Natural killer cell (primary cell): ENCODE measurements around the gene SRRT. TPM values are rescaled to one million over a fixed set of nuclear protein-coding genes. Genes with fewer than 3 reads are reported as not detected.

Experiments used
- ATAC-seq, 3 donors: fragments of 150-1000 bp in 2 of 3; fragments of 200-7000 bp in 1 of 3; cut with Tn5 transposase; 1 replicate in 1 of 3; 2 replicates in 2 of 3; pipeline ENCODE4 v1.10.0; 2021; ENCODE audit warnings: mild to moderate bottlenecking in 2 of 3, moderate library complexity in 2 of 3
- DNase-seq, 2 donors: peaks; one replicate each; pipeline versions ENCODE4 v3.0.0 to v3.0.0-alpha.2; 2013 to 2021; ENCODE audit warnings: mixed read lengths in 1 of 2
- H3K27ac ChIP-seq: one replicate; pipeline ENCODE4 v1.5.1; 2013; ENCODE audit warnings: mild to moderate bottlenecking, low read length
- H3K27me3 ChIP-seq: one replicate; pipeline ENCODE4 v1.6.1; 2013; ENCODE audit warnings: low read length; ENCODE audit not compliant: control insufficient read depth, insufficient read depth
- H3K36me3 ChIP-seq: one replicate; pipeline ENCODE4 v1.6.1; 2013; ENCODE audit warnings: low read length; ENCODE audit not compliant: control insufficient read depth, insufficient read depth
- H3K4me1 ChIP-seq: one replicate; pipeline ENCODE4 v1.6.1; 2013; ENCODE audit warnings: low read length; ENCODE audit not compliant: control insufficient read depth, insufficient read depth
- H3K4me3 ChIP-seq: one replicate; pipeline ENCODE4 v1.5.1; 2013; ENCODE audit warnings: low read length
- H3K9me3 ChIP-seq: one replicate; pipeline ENCODE4 v1.6.1; 2013; ENCODE audit warnings: low read length; ENCODE audit not compliant: control insufficient read depth, insufficient read depth
- H3K27ac Mint-ChIP-seq, 2 donors: one replicate each; pipeline ENCODE4 v1.8.0; 2022; ENCODE audit warnings: mild to moderate bottlenecking in 2 of 2, mixed read lengths in 2 of 2, moderate library complexity in 1 of 2
- H3K27me3 Mint-ChIP-seq, 2 donors: one replicate each; pipeline ENCODE4 v1.8.0; 2022; ENCODE audit warnings: low read depth in 2 of 2, mixed read lengths in 2 of 2
- H3K36me3 Mint-ChIP-seq: one replicate; pipeline ENCODE4 v1.8.0; 2022; ENCODE audit warnings: mixed read lengths
- H3K4me1 Mint-ChIP-seq, 2 donors: one replicate each; pipeline ENCODE4 v1.8.0; 2022; ENCODE audit warnings: mixed read lengths in 2 of 2
- H3K4me3 Mint-ChIP-seq: one replicate; pipeline ENCODE4 v1.8.0; 2022; ENCODE audit warnings: mild to moderate bottlenecking, moderate library complexity, mixed read lengths
- H3K9me3 Mint-ChIP-seq, 2 donors: one replicate each; pipeline ENCODE4 v1.8.0; 2022; ENCODE audit warnings: mixed read lengths in 2 of 2
- WGBS: methylation state at CpG from one replicate; pipeline ENCODE4 v1.1.7; 2013; ENCODE audit warnings: missing lambda C conversion rate; ENCODE audit not compliant: insufficient coverage; 5-methylcytosine and 5-hydroxymethylcytosine counted together
- intact Hi-C: fragments of 100-400 bp; cut with micrococcal nuclease; formaldehyde crosslinking; loops from one replicate; pipeline ENCODE4 v1.14.2; 2022
- total RNA-seq, 4 donors: library from RNA; stranded (reverse); fragments of 120-200 nt in 1 of 4; gene quantifications; one replicate each; pipeline versions ENCODE4 v1.2.3 to v1.2.4, GENCODE V29; 2013 to 2022
- TF ChIP-seq, protein P1 (sequence below): fragments of 200-600 bp; IDR thresholded peaks from one replicate; pipeline ENCODE4 v1.8.0; 2022; ENCODE audit warnings: antibody characterized with exemption

The SRRT gene
- total RNA-seq, 3 donors from 2014 or later (not counting 1 experiment from before 2014, with no cell fraction given), result 281 to 307 (median 288) TPM

- Mint-ChIP-seq H3K4me1 (peaks cover 5 to 20% of the 10 kb centered on the region in 2 donors), H3K4me3 (no peak overlapping the region), H3K27ac (no peak overlapping the region), H3K27me3 (peaks cover 26 to 41% of the 10 kb centered on the region in 2 donors), H3K9me3 (no peaks in the 10 kb centered on the region), H3K36me3 (no peaks in the 10 kb centered on the region)
- TF ChIP-seq, protein P1, sequence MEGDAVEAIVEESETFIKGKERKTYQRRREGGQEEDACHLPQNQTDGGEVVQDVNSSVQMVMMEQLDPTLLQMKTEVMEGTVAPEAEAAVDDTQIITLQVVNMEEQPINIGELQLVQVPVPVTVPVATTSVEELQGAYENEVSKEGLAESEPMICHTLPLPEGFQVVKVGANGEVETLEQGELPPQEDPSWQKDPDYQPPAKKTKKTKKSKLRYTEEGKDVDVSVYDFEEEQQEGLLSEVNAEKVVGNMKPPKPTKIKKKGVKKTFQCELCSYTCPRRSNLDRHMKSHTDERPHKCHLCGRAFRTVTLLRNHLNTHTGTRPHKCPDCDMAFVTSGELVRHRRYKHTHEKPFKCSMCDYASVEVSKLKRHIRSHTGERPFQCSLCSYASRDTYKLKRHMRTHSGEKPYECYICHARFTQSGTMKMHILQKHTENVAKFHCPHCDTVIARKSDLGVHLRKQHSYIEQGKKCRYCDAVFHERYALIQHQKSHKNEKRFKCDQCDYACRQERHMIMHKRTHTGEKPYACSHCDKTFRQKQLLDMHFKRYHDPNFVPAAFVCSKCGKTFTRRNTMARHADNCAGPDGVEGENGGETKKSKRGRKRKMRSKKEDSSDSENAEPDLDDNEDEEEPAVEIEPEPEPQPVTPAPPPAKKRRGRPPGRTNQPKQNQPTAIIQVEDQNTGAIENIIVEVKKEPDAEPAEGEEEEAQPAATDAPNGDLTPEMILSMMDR, result no peak
- Histone ChIP-seq H3K4me3 (no peak overlapping the region), H3K4me1 (peaks cover 28% of the 10 kb centered on the region), H3K27me3 (peaks cover 17% of the 10 kb centered on the region), H3K27ac (no peak overlapping the region), H3K9me3 (no peaks in the 10 kb centered on the region), H3K36me3 (no peaks in the 10 kb centered on the region)
- 57% methylated on average over 3 of the region's 4 CpGs for WGBS
- no peak for ATAC-seq
- intact Hi-C loops, result no loop called here
- no peak for DNase-seq
These were observed 44.5 kb upstream of the SRRT start for GRCh38 chr7:100830396-100830795.

- intact Hi-C loops, result no loop called here
- no peaks in the 10 kb centered on the region for H3K36me3 ChIP-seq
- H3K9me3 Mint-ChIP-seq, result no peaks in the 10 kb centered on the region
- peaks cover 8 to 19% of the 10 kb centered on the region in 2 donors for H3K4me1 Mint-ChIP-seq
- DNase-seq (no peak), ATAC-seq (no peak)
- H3K9me3 ChIP-seq, result no peaks in the 10 kb centered on the region
- TF ChIP-seq, protein P1, result no peak
- 86% methylated on average over 4 of the region's 5 CpGs for WGBS
- H3K4me3 ChIP-seq, result no peak overlapping the region
- no peak overlapping the region for H3K4me3 Mint-ChIP-seq
- H3K27me3 ChIP-seq, result peaks cover 10% of the 10 kb centered on the region
- H3K27ac ChIP-seq, result no peak overlapping the region
- H3K4me1 ChIP-seq, result peaks cover 24% of the 10 kb centered on the region
- H3K27me3 Mint-ChIP-seq, result peaks cover 13 to 28% of the 10 kb centered on the region in 2 donors
- H3K36me3 Mint-ChIP-seq, result no peaks in the 10 kb centered on the region
- H3K27ac Mint-ChIP-seq, result no peak overlapping the region
These were observed 42.6 kb upstream of the SRRT start for GRCh38 chr7:100832281-100832633.

DNA sequence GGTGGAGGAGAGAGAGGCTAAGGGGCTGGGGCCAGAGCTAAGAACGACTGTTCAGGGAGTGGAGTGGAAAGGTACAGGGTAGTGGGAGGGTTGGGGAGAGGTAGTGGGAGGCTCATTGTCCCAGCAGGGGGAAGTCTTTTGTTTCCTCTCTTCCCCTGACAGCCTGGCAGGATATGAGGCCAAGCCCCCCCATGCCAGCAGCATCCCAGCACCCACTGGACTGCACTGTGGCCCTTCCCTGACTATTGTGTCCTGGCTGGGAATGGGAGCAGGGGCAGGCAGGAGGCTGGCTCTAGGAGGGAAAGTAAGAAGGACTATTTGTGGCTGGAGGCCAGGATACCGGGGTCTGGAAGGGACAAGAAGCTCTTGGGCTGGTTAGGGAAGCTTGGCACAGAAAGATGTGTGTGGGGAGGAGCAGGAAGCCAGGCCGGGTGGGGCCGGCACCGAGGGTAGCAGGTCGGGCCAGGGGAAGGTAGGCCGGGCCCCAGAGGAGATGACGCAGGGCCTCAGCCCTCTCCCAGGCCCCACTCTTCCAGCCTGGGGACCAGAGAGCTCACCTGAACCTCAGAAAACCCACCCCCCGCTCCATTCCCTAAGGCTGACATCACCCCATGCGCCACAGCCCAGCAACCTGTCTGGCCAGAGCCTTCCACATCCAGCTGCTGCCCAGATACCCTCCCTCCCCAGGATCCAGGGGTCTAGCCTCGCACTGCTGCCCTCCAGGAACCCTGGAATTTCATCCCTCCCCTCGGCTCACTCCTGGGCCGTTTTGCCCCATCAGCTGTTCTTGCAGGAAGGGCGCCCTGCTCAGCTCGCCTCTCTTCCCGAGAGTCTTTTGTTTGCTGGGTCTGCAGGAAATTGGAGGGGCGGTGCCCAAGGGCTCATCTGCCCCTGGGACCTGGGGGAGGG, 38.7 kb upstream of the SRRT start:
- Mint-ChIP-seq H3K4me1 (peaks cover 5 to 14% of the 10 kb centered on the region in 2 donors), H3K27me3 (peaks cover 0 to 7% of the 10 kb centered on the region in 2 donors), H3K36me3 (no peaks in the 10 kb centered on the region), H3K9me3 (no peaks in the 10 kb centered on the region), H3K27ac (peak overlapping the region in 1 of 2 donors; percentile 0), H3K4me3 (peak overlapping the region; percentile 63)
- 52% methylated on average over 17 of the region's 17 CpGs for WGBS
- DNase-seq (no peak), ATAC-seq (no peak)
- H3K4me3 ChIP-seq, result no peak overlapping the region
- H3K9me3 ChIP-seq, result no peaks in the 10 kb centered on the region
- no peaks in the 10 kb centered on the region for H3K27me3 ChIP-seq
- H3K36me3 ChIP-seq, result no peaks in the 10 kb centered on the region
- TF ChIP-seq, protein P1, result no peak
- no peak overlapping the region for H3K27ac ChIP-seq
- H3K4me1 ChIP-seq, result peaks cover 15% of the 10 kb centered on the region
- intact Hi-C loops, result no loop called here

DNA sequence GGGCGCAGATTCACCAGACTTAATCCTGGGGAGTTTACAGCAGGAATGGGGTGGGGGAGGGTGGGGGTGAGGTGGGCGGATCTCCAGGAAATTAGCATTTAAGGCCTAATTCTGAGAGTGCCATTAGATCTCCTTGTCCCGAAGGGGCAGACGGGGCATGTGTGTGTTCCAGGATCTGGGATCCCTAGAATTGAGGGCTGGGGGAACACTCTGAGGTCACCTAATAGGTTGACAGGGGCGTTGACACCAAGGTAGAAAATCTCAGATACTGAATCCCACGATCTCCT, 38.1 kb upstream of the SRRT start:
- H3K36me3 ChIP-seq, result no peaks in the 10 kb centered on the region
- peak overlapping the region; percentile 55 for H3K4me3 ChIP-seq
- H3K27ac ChIP-seq, result peak overlapping the region; percentile 37
- Mint-ChIP-seq H3K27ac (peak overlapping the region in 1 of 2 donors; percentile 72), H3K27me3 (peaks cover 0 to 5% of the 10 kb centered on the region in 2 donors), H3K36me3 (no peaks in the 10 kb centered on the region), H3K9me3 (no peaks in the 10 kb centered on the region), H3K4me3 (peak overlapping the region; percentile 84), H3K4me1 (peaks cover 5 to 14% of the 10 kb centered on the region in 2 donors)
- no peaks in the 10 kb centered on the region for H3K9me3 ChIP-seq
- no peaks in the 10 kb centered on the region for H3K27me3 ChIP-seq
- ATAC-seq, result no peak
- peaks cover 15% of the 10 kb centered on the region for H3K4me1 ChIP-seq
- no peak for DNase-seq
- 74% methylated on average over 5 of the region's 6 CpGs for WGBS
- TF ChIP-seq, protein P1, result no peak
- intact Hi-C loops, result no loop called here
